ENCODE data around the gene ACP5.

GRCh38 chr19:11535792-11536595, 41.5 kb downstream of the ACP5 start:
- TF ChIP-seq, protein P1, sequence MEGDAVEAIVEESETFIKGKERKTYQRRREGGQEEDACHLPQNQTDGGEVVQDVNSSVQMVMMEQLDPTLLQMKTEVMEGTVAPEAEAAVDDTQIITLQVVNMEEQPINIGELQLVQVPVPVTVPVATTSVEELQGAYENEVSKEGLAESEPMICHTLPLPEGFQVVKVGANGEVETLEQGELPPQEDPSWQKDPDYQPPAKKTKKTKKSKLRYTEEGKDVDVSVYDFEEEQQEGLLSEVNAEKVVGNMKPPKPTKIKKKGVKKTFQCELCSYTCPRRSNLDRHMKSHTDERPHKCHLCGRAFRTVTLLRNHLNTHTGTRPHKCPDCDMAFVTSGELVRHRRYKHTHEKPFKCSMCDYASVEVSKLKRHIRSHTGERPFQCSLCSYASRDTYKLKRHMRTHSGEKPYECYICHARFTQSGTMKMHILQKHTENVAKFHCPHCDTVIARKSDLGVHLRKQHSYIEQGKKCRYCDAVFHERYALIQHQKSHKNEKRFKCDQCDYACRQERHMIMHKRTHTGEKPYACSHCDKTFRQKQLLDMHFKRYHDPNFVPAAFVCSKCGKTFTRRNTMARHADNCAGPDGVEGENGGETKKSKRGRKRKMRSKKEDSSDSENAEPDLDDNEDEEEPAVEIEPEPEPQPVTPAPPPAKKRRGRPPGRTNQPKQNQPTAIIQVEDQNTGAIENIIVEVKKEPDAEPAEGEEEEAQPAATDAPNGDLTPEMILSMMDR (IDR thresholded peaks at IDR 0.05; ENCODE audit: low read depth, low read length) = peak; percentile 87
- no peak for TF ChIP-seq EZH2phosphoT487 (IDR thresholded peaks at IDR 0.05; ENCODE audit: low read depth)

All from OCI-LY3 (cell line).